GM18499 (cell line): ENCODE measurements around the gene PSMB11.
"Not testable (repeated sequence)": the region's sequence is repeated elsewhere in the genome, so short reads cannot be mapped to it uniquely, and the experiment has no call there.

Experiments
- ATAC-seq: cut with Tn5 transposase; IDR thresholded peaks from one replicate; pipeline ENCODE4 v1.9.1; 2021; ENCODE audit warnings: moderate number of reproducible peaks; ENCODE audit not compliant: insufficient read depth, unreplicated experiment

The PSMB11 gene, protein sequence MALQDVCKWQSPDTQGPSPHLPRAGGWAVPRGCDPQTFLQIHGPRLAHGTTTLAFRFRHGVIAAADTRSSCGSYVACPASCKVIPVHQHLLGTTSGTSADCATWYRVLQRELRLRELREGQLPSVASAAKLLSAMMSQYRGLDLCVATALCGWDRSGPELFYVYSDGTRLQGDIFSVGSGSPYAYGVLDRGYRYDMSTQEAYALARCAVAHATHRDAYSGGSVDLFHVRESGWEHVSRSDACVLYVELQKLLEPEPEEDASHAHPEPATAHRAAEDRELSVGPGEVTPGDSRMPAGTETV

GRCh38 chr14:23042162-23042965 is at the start of gene PSMB11:
TSS of gene PSMB11 (plus strand) at chr14:23042212. CDS start at chr14:23042226, 14 bp downstream.
- no peak for ATAC-seq

DNA sequence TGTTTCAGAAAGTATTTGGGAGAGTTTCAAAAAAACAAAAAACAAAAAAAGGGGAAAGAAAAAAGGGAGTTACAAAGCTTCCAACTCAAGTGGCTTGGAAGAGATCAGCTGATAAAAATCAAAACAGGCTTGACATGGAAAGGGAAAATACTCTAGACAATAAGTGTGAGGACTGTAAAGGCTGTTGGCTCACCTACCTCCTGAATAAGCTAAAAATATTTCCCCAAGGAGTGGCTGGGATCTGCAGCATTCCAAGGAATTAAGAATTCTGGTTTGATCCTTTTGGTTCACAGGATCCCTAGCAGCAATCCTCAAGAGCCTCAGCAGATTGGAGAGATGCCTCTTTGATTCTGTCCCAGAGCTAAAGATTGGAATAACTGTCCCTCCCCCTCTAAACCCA is 48.5 kb upstream of the PSMB11 start:
- ATAC-seq, result no peak

DNA sequence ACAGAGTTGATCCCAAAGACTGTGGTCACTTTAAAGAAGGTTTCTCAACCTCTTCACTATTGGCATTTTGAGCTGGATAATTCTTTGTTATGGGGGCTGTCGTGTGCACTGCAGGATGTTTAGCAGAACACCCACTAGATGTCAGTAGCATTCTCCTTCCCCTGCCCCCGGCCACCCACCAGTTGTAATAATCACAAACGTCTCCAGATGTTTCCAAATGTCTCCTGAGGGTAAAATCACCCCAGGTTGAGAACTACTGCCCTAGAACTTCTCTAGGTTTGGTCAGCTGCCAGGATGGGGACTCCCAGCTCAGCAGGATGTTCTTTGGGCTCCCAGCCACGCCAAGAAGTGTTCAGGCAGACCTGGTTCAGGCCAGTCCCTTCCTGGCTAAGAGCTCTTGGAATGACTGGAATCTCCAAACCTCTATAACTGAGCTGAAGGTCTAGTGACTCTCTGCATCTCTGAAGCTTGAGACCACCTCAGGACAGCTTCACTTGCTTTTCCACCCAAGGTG is 47.2 kb upstream of the PSMB11 start:
- no peak for ATAC-seq

GRCh38 chr14:22995889-22996625 is 46.0 kb upstream of the PSMB11 start:
- no peak for ATAC-seq

- no peak for ATAC-seq
Measured at GRCh38 chr14:22996768-22997654, 45.0 kb upstream of the PSMB11 start.

- no peak for ATAC-seq
Measured at GRCh38 chr14:22997676-22998323, 44.2 kb upstream of the PSMB11 start.

DNA sequence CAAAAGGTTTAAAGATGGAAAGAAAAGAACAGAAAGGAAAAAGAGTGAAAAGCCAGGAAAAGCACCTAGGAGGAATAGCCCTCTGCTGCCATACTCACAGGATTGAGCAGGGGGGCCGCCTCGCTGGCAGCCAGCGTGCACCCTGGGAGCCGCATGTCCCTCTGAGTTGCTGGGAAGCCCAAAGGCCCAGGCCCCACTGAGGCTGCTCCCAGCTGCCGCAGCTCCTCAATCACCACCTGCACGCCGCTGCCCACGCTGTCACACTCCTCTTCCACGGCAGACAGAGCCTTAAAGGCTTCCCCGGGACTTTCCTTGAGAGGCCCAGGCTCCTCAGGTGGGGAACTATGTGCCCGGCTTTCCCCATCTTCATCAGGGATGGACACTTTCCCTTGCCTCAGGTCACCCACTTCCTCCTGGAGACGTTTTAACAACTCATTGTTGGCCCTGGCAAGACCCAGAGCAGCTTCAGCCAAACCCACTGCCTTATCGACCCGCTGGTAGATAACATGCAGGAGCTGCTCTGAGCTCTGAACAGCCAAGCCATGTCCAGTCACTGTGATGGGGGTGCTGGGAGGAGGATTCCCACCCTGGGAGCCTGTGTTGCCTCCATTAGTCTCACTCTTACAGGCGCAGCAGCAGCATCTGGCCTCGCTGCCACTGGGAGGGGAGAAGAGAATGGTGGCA is 43.5 kb upstream of the PSMB11 start:
- no peak for ATAC-seq

GRCh38 chr14:23000860-23001259 is 41.2 kb upstream of the PSMB11 start:
- no peak for ATAC-seq

- no peak for ATAC-seq
Measured at GRCh38 chr14:23002592-23002991, 39.4 kb upstream of the PSMB11 start.

- not testable (repeated sequence) for ATAC-seq
Measured at GRCh38 chr14:23004274-23004673, 37.7 kb upstream of the PSMB11 start.

DNA sequence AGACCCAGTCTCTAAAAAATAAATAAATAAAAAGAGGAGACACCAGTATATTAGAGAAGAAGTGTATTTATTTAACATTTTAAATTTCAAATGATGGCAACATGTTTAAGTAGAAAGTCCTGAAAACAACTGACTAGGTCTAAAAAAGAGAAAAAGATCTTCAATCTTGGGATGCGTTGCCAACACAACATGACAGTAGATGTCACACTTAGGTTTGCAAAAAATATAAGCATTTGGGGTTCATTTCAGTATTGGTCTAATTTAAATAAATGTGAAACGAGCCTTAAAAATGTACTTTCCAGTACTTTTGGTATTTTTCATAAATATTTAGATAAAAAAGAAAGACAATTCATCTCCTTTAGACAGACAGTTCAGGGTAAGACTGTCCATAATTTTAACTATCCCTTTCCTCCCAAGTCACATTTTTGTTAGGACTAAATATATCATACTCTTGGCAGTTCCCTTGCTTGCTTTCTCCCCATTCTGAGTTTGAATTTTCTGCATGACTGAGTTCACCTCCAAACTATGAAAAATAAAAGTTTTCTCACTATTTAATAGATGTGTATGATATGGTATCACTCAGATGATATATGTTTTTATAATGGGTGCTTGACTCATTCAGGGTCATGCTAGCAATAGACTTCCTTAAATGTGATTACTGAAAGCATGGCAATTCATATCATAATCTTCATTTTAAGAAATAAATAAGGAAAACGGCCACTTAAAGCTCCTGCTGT is 36.4 kb upstream of the PSMB11 start:
- ATAC-seq, result no peak

DNA sequence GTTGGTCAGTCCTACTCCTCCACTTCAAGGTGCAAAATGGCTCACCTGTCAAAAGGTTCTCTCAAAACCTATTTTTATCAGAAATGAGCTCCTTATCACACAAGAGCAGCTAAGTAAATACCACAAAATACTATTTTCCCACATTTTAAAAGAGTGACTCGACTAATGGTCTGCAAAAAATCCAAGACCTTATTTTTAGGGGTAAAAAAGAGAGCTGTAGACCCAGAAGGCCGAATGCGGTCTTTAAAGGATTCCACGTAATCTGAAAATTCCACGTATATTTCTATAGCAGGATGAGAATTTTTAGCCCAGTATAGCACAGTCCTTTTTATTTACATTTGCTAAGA is 35.9 kb upstream of the PSMB11 start:
- ATAC-seq, result no peak

DNA sequence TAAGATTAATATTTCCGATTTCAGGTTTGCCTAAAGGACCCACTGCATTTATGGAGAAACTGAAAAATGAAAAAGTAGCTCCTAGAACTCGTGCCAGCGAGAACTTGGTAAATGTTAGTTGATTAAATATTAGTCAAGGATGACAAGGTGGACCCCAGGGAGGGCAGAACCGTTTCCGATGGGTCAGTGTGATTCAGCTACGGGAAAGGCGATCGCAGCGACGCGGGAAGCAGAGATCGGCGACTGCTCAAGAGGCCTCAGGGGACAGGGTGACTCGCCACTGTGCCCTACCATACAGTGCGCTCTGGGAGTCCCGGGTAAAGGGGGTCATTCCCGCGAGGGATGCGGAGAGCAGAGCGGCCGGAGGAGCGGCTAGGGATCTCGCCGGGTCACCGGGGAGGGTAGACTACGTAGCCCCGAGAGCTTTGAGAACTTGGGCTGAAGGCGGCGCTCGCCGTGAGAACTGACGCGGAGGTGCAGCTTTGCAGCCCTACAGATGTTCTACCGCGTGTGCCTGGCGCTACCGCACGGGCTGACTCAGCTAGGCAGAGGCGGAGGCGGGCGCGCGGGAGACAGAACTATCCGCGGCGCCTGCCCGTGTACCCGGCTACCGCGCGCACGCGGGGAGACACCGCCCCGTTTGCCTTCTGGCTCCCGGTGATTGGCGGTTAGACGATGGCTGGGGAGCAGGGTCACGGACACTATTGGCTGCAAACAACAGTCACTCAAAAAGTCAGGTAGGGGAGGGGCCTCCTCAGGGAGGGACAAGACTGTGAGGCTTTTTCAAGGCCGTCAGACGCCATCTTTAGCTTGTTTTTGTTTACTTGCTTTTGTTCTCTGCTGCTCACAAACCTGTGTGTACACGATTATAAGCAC is 35.2 kb upstream of the PSMB11 start:
- peak; percentile 67 for ATAC-seq

DNA sequence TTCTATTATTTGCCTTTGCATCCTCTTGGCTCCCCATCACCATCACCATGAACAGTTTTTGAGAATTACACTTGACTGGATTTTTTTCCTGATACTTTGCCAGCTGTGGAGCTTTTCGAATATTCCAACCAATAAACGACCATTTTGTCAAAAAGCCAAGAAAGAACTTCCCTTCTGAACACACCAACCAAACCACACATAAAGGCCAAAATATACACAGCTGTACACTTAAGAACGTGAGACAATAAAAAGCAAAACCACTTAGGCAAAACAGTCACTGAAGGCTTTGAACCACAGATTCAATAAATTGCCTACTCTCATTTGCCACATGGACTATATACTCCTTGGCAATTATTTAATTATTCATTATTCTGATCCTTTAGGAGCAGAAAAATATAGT is 33.2 kb upstream of the PSMB11 start:
- no peak for ATAC-seq

DNA sequence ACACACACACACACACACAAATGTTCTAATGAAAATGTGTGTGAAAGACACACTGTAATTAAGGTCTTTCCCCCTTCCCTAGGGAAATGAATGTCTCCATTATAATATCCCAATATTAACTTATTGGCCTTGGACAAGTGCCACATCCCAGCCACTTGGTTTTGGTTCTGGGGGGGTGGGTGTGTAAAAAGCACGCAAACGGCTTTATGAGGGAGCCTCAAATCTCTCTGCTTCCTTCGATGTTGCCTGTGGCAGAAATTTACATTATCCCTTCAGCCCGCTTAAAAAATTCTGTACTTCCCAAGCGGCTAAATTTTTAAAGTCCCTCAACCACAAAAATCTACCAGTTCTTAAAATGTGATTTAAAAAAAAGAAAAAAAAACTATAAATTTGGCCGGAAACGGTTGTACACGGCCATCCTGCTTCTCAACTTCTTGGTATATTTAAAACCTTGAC is 32.5 kb upstream of the PSMB11 start:
- ATAC-seq, result no peak

- no peak for ATAC-seq
Measured at GRCh38 chr14:23009939-23010726, 31.9 kb upstream of the PSMB11 start, which contains the start of gene C14orf93. TSS of gene C14orf93 (minus strand) at chr14:23010143. CDS start at chr14:22999023, 11,120 bp downstream.
